Measurements from ENCODE around the gene IQGAP3. TPM values are rescaled to one million over a fixed set of nuclear protein-coding genes. Genes with fewer than 3 reads are reported as not detected.

IQGAP3 gene
- total and polyA plus RNA-seq, 4 donors = under 0.01 to 8.5 (median 0.43) TPM

- no peak for DNase-seq (ENCODE audit: low spot score)
- WGBS = 94% methylated on average over 8 of the region's 8 CpGs
- H3K27me3 ChIP-seq (ENCODE audit: control insufficient read depth in 4 of 4, insufficient read depth in 4 of 4, low read length in 3 of 4) = no peaks in the 10 kb centered on the region
- no peak overlapping the region for H3K4me3 ChIP-seq (ENCODE audit: low read depth in 1 of 3, low read length in 3 of 3)
- TF ChIP-seq TAF1 (conservative IDR thresholded peaks at IDR 0.05) (no peak), YY1 (IDR thresholded peaks at IDR 0.05) (no peak), RXRA (IDR thresholded peaks at IDR 0.05) (no peak)
- H3K36me3 ChIP-seq (ENCODE audit: control insufficient read depth in 4 of 4, insufficient read depth in 3 of 4, low read depth in 1 of 4, low read length in 3 of 4) = peaks cover 7 to 36% (median 17%) of the 10 kb centered on the region in 4 donors
- H3K9me3 ChIP-seq (ENCODE audit: control insufficient read depth in 4 of 4, low read length in 3 of 4) = no peaks in the 10 kb centered on the region
- H3K27ac ChIP-seq (ENCODE audit: low read depth in 1 of 2, low read length in 2 of 2) = no peak overlapping the region
- no peak overlapping the region for H3K9ac ChIP-seq (ENCODE audit: low read depth in 1 of 2, low read length in 2 of 2)
- peaks cover 3 to 15% (median 9%) of the 10 kb centered on the region in 4 donors for H3K4me1 ChIP-seq (ENCODE audit: control insufficient read depth in 4 of 4, insufficient read depth in 4 of 4, low read length in 3 of 4)
These were observed 21.3 kb upstream of the IQGAP3 start for GRCh38 chr1:156593661-156593989.

GRCh38 chr1:156592910-156593660, 20.7 kb upstream of the IQGAP3 start:
- no peak for TF ChIP-seq NR2F2 (IDR thresholded peaks at IDR 0.05)
- no peak for TF ChIP-seq HNF4G (IDR thresholded peaks at IDR 0.05)
- TF ChIP-seq YY1 (IDR thresholded peaks at IDR 0.05) = no peak
- no peak for TF ChIP-seq CTCF (IDR thresholded peaks at IDR 0.05; ENCODE audit: low read depth, low read length, missing input control)
- no peak for TF ChIP-seq GABPA (IDR thresholded peaks at IDR 0.05 in 1 of 2, conservative IDR thresholded peaks at IDR 0.05 in 1 of 2)
- TF ChIP-seq RAD21 (IDR thresholded peaks at IDR 0.05) = no peak
- TF ChIP-seq RXRA (IDR thresholded peaks at IDR 0.05) = no peak
- TF ChIP-seq ZBTB33 (IDR thresholded peaks at IDR 0.05) = no peak
- TF ChIP-seq FOXA1 (IDR thresholded peaks at IDR 0.05) = no peak
- no peak for DNase-seq (ENCODE audit: low spot score)
- H3K9me3 ChIP-seq (ENCODE audit: control insufficient read depth in 4 of 4, low read length in 3 of 4) = no peaks in the 10 kb centered on the region
- WGBS = 87% methylated on average over 8 of the region's 8 CpGs
- peaks cover 7 to 33% (median 15%) of the 10 kb centered on the region in 4 donors for H3K36me3 ChIP-seq (ENCODE audit: control insufficient read depth in 4 of 4, insufficient read depth in 3 of 4, low read depth in 1 of 4, low read length in 3 of 4)
- H3K27me3 ChIP-seq (ENCODE audit: control insufficient read depth in 4 of 4, insufficient read depth in 4 of 4, low read length in 3 of 4) = no peaks in the 10 kb centered on the region
- no peak overlapping the region for H3K27ac ChIP-seq (ENCODE audit: low read depth in 1 of 2, low read length in 2 of 2)
- no peak overlapping the region for H3K4me3 ChIP-seq (ENCODE audit: low read depth in 1 of 3, low read length in 3 of 3)
- H3K4me1 ChIP-seq (ENCODE audit: control insufficient read depth in 4 of 4, insufficient read depth in 4 of 4, low read length in 3 of 4) = peaks cover 3 to 15% (median 9%) of the 10 kb centered on the region in 4 donors
- H3K9ac ChIP-seq (ENCODE audit: low read depth in 1 of 2, low read length in 2 of 2) = no peak overlapping the region

- H3K9ac ChIP-seq (ENCODE audit: low read depth in 1 of 2, low read length in 2 of 2) = peak overlapping the region; percentile 60 to 68
- no peak for TF ChIP-seq SP1 (IDR thresholded peaks at IDR 0.05)
- no peak for TF ChIP-seq HNF4A (conservative IDR thresholded peaks at IDR 0.05)
- no peak for TF ChIP-seq RXRA (IDR thresholded peaks at IDR 0.05)
- no peak for TF ChIP-seq ZBTB33 (IDR thresholded peaks at IDR 0.05)
- TF ChIP-seq ATF3 (IDR thresholded peaks at IDR 0.05) = no peak
- no peak for TF ChIP-seq JUND (IDR thresholded peaks at IDR 0.05)
- TF ChIP-seq FOXA2 (IDR thresholded peaks at IDR 0.05) = no peak
- no peak for TF ChIP-seq RAD21 (IDR thresholded peaks at IDR 0.05)
- no peak for TF ChIP-seq NR2F2 (IDR thresholded peaks at IDR 0.05)
- no peak for TF ChIP-seq TAF1 (conservative IDR thresholded peaks at IDR 0.05)
- TF ChIP-seq CTCF (IDR thresholded peaks at IDR 0.05; ENCODE audit: low read depth, low read length, missing input control) = no peak
- no peak for TF ChIP-seq MAX (IDR thresholded peaks at IDR 0.05)
- TF ChIP-seq GABPA (IDR thresholded peaks at IDR 0.05 in 1 of 2, conservative IDR thresholded peaks at IDR 0.05 in 1 of 2) = no peak
These were observed 20.0 kb upstream of the IQGAP3 start for GRCh38 chr1:156592158-156592909.

More at GRCh38 chr1:156592158-156592909, 20.0 kb upstream of the IQGAP3 start:
- DNase-seq (ENCODE audit: low spot score) = no peak
- 65% methylated on average over 16 of the region's 16 CpGs for WGBS
- no peaks in the 10 kb centered on the region for H3K9me3 ChIP-seq (ENCODE audit: control insufficient read depth in 4 of 4, low read length in 3 of 4)
- H3K27me3 ChIP-seq (ENCODE audit: control insufficient read depth in 4 of 4, insufficient read depth in 4 of 4, low read length in 3 of 4) = no peaks in the 10 kb centered on the region
- H3K27ac ChIP-seq (ENCODE audit: low read depth in 1 of 2, low read length in 2 of 2) = peak overlapping the region; percentile 66 to 77
- peaks cover 3 to 15% (median 9%) of the 10 kb centered on the region in 4 donors for H3K4me1 ChIP-seq (ENCODE audit: control insufficient read depth in 4 of 4, insufficient read depth in 4 of 4, low read length in 3 of 4)
- peaks cover 6 to 28% (median 13%) of the 10 kb centered on the region in 4 donors for H3K36me3 ChIP-seq (ENCODE audit: control insufficient read depth in 4 of 4, insufficient read depth in 3 of 4, low read depth in 1 of 4, low read length in 3 of 4)
- H3K4me3 ChIP-seq (ENCODE audit: low read depth in 1 of 3, low read length in 3 of 3) = peak overlapping the region; percentile 57 to 83 (median 72)

Measured in liver (tissue), 9 donors.